ENCODE measurements around the gene VPS8.

DNA sequence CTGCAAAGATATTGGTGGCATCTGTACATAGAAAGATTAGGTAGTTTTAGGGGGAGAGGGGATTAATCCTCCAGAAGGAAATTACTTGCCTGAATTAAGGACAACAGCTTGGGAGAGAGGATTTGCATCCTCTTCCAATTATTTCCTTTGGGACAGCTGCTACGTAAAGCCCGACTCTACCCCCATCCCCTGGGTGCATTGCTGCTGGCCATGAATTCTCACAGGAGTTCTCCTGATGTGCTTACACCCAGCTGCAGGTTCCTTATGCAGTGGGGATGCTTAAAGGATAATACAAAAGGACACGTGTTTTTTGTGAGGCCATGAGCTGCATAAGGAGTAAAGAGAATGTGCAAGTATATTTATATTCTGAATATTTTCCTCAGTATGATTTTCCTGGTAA, 132.3 kb downstream of the VPS8 start:
- no peak for TF ChIP-seq CTCF (IDR thresholded peaks at IDR 0.05; ENCODE audit: insufficient read depth, low read length)
- no peak for TF ChIP-seq POLR2AphosphoS5 (IDR thresholded peaks at IDR 0.05; ENCODE audit: low read depth)
- no peak for TF ChIP-seq GABPA (IDR thresholded peaks at IDR 0.05; ENCODE audit: low read depth)
